PC-3 (cell line): ENCODE data around the gene NEGR1.

ENCODE experiments used
- EZH2 ChIP-seq: fragments of 300-600 bp; sonication (generic); IDR thresholded peaks from one replicate; pipeline ENCODE4 v1.6.1; 2017; ENCODE audit warnings: antibody characterized with exemption, mild to moderate bottlenecking, low read length; ENCODE audit not compliant: unreplicated experiment
- TF ChIP-seq, protein P1 (sequence below): fragments of 300-600 bp; sonication (generic); conservative IDR thresholded peaks from 2 replicates; pipeline ENCODE4 v1.5.1; 2017; ENCODE audit warnings: antibody characterized with exemption, low read depth, mild to moderate bottlenecking, low read length

DNA sequence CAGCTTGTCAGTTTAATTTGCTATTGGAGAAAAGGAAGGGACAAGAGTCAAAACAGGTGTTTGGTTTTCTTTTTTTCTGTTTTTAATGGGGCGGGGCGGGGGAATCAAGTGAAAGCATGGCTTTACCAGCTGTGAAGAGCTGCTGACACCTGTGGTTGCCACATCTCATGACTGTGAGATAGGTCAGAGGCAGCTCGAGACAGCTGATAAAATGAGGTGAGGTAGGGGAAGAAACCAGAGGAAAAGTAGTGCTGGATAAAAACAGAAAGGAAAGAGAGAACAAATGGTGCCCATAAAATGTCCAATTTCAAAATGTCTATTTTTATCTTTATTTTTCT lies 272.3 kb downstream of the NEGR1 start:
- TF ChIP-seq, protein P1, sequence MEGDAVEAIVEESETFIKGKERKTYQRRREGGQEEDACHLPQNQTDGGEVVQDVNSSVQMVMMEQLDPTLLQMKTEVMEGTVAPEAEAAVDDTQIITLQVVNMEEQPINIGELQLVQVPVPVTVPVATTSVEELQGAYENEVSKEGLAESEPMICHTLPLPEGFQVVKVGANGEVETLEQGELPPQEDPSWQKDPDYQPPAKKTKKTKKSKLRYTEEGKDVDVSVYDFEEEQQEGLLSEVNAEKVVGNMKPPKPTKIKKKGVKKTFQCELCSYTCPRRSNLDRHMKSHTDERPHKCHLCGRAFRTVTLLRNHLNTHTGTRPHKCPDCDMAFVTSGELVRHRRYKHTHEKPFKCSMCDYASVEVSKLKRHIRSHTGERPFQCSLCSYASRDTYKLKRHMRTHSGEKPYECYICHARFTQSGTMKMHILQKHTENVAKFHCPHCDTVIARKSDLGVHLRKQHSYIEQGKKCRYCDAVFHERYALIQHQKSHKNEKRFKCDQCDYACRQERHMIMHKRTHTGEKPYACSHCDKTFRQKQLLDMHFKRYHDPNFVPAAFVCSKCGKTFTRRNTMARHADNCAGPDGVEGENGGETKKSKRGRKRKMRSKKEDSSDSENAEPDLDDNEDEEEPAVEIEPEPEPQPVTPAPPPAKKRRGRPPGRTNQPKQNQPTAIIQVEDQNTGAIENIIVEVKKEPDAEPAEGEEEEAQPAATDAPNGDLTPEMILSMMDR: no peak
- no peak for TF ChIP-seq EZH2
